Keratinocyte (primary cell): ENCODE data around the gene FANCD2. TPM values are rescaled to one million over a fixed set of nuclear protein-coding genes. Genes with fewer than 3 reads are reported as not detected.

Experiments used
- DNase-seq: peaks from one replicate; pipeline ENCODE4 v3.0.0-alpha.2; 2011; ENCODE audit warnings: low read depth, missing footprints, low spot score
- FAIRE-seq: peaks from 2 replicates; lab custom pipeline; 2011; peaks lifted over from hg19 to GRCh38; lab: Jason Lieb, UNC
- H2AFZ ChIP-seq: 2 replicates; pipeline ENCODE4 v1.6.0; 2012; ENCODE audit warnings: low read length, control low read depth, inconsistent platforms; ENCODE audit not compliant: control insufficient read depth
- H3K27ac ChIP-seq: 2 replicates; pipeline ENCODE4 v1.5.1; 2011; ENCODE audit warnings: low read length; ENCODE audit not compliant: control insufficient read depth, insufficient read depth
- H3K27me3 ChIP-seq: 3 replicates; pipeline ENCODE4 v1.6.0; 2011; ENCODE audit warnings: low read length; ENCODE audit not compliant: control insufficient read depth, insufficient read depth; ENCODE audit errors: extremely low read depth
- H3K36me3 ChIP-seq, 2 experiments: 2 replicates in 1 of 2; 3 replicates in 1 of 2; pipeline ENCODE4 v1.5.1; 2011; ENCODE audit warnings: low read length in 2 of 2, mild to moderate bottlenecking in 1 of 2; ENCODE audit not compliant: control insufficient read depth in 2 of 2, insufficient read depth in 2 of 2; ENCODE audit errors: extremely low read depth in 1 of 2
- H3K4me1 ChIP-seq: 3 replicates; pipeline ENCODE4 v1.5.1; 2011; ENCODE audit warnings: low read length; ENCODE audit not compliant: control insufficient read depth, insufficient read depth; ENCODE audit errors: extremely low read depth
- H3K4me2 ChIP-seq: 3 replicates; pipeline ENCODE4 v1.6.0; 2011; ENCODE audit warnings: low read depth, low read length; ENCODE audit not compliant: control insufficient read depth, insufficient read depth; ENCODE audit errors: extremely low read depth
- H3K4me3 ChIP-seq, 3 experiments: fragments of 200-600 bp in 1 of 3; sonication (generic) in 1 of 3; 2 replicates in 2 of 3; 3 replicates in 1 of 3; pipeline ENCODE4 v1.5.1; 2011 to 2016; ENCODE audit warnings: low read length in 3 of 3, mild to moderate bottlenecking in 3 of 3, control low read depth in 2 of 3, inconsistent platforms in 1 of 3, low read depth in 1 of 3, mixed read lengths in 1 of 3, mixed run types in 1 of 3, moderate library complexity in 1 of 3; ENCODE audit not compliant: control insufficient read depth in 2 of 3, insufficient read depth in 2 of 3; ENCODE audit errors: extremely low read depth in 1 of 3
- H3K79me2 ChIP-seq: 2 replicates; pipeline ENCODE4 v1.6.0; 2012; ENCODE audit warnings: low read length; ENCODE audit not compliant: control insufficient read depth, insufficient read depth
- H3K9ac ChIP-seq: 3 replicates; pipeline ENCODE4 v1.6.0; 2011; ENCODE audit warnings: low read length; ENCODE audit not compliant: control insufficient read depth, insufficient read depth; ENCODE audit errors: extremely low read depth
- H3K9me1 ChIP-seq: 3 replicates; pipeline ENCODE4 v1.6.0; 2011; ENCODE audit warnings: low read length; ENCODE audit not compliant: control insufficient read depth, insufficient read depth; ENCODE audit errors: extremely low read depth
- H3K9me3 ChIP-seq: 2 replicates; pipeline ENCODE4 v1.5.1; 2012; ENCODE audit warnings: low read depth, low read length; ENCODE audit not compliant: control insufficient read depth
- H4K20me1 ChIP-seq: 3 replicates; pipeline ENCODE4 v1.6.0; 2011; ENCODE audit warnings: low read length; ENCODE audit not compliant: control insufficient read depth, insufficient read depth; ENCODE audit errors: extremely low read depth
- EZH2 ChIP-seq: IDR thresholded peaks from one replicate; pipeline ENCODE4 v1.6.1; 2012; ENCODE audit warnings: inconsistent platforms, mild to moderate bottlenecking, low read length, moderate library complexity
- dilution Hi-C: fragments of 300-500 bp; cut with MboI; formaldehyde crosslinking; loops from one replicate; pipeline ENCODE4 v1.7.0; 2020; ENCODE audit warnings: low sequenced_read_pairs; ENCODE audit not compliant: extremely low pct_ligation_motif_present
- polyA plus RNA-seq, 5 experiments: library from polyadenylated mRNA; depleted of rRNA in 3 of 5; stranded (reverse) in 3 of 5; stranded (forward) in 1 of 5; unstranded in 1 of 5; fragments of >200 nt; gene quantifications; 1 replicate in 1 of 5; 2 replicates in 3 of 5; 3 replicates in 1 of 5; pipeline versions ENCODE4 v1.2.1 to v1.2.3, GENCODE V29; 2011 to 2012; ENCODE audit warnings: missing spikeins in 2 of 5, low read depth in 1 of 5, low replicate concordance in 1 of 5
- small RNA-seq, 3 experiments: library from RNA; depleted of rRNA; stranded (forward); fragments of <200 nt; gene quantifications; one replicate each; pipeline ENCODE3, GENCODE V24; 2012; ENCODE audit warnings: low read depth in 3 of 3, low replicate concordance in 1 of 3; ENCODE audit not compliant: insufficient read length in 3 of 3
- TF ChIP-seq, protein P1 (sequence below), 3 experiments: IDR thresholded peaks in 1 of 3; conservative IDR thresholded peaks in 1 of 3; optimal IDR thresholded peaks in 1 of 3; 2 replicates in 2 of 3; 3 replicates in 1 of 3; pipeline versions ENCODE3 to v1.5.1; 2011; ENCODE audit warnings: low read length in 3 of 3, mild to moderate bottlenecking in 3 of 3, moderate library complexity in 2 of 3, control low read depth in 1 of 3, inconsistent platforms in 1 of 3; ENCODE audit not compliant: insufficient read depth in 2 of 3; ENCODE audit errors: extremely low read depth in 1 of 3

Gene FANCD2
- polyA plus RNA-seq, 1 donor (not counting 4 experiments of a cell fraction or from before 2014, with no cell fraction given), result 12.5 TPM

DNA sequence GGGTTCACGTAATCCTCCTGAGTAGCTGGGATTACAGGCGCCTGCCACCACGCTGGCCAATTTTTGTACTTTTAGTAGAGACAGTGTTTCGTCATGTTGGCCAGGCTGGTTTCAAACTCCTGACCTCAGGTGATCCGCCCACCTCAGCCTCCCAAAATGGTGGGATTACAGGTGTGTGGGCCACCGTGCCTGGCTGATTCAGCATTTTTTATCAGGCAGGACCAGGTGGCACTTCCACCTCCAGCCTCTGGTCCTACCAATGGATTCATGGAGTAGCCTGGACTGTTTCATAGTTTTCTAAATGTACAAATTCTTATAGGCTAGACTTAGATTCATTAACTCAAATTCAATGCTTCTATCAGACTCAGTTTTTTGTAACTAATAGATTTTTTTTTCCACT is 124.8 kb downstream of the FANCD2 start:
- TF ChIP-seq, protein P1, sequence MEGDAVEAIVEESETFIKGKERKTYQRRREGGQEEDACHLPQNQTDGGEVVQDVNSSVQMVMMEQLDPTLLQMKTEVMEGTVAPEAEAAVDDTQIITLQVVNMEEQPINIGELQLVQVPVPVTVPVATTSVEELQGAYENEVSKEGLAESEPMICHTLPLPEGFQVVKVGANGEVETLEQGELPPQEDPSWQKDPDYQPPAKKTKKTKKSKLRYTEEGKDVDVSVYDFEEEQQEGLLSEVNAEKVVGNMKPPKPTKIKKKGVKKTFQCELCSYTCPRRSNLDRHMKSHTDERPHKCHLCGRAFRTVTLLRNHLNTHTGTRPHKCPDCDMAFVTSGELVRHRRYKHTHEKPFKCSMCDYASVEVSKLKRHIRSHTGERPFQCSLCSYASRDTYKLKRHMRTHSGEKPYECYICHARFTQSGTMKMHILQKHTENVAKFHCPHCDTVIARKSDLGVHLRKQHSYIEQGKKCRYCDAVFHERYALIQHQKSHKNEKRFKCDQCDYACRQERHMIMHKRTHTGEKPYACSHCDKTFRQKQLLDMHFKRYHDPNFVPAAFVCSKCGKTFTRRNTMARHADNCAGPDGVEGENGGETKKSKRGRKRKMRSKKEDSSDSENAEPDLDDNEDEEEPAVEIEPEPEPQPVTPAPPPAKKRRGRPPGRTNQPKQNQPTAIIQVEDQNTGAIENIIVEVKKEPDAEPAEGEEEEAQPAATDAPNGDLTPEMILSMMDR (optimal IDR thresholded peaks at IDR 0.05 in 1 of 3, IDR thresholded peaks at IDR 0.05 in 1 of 3, conservative IDR thresholded peaks at IDR 0.05 in 1 of 3; ENCODE audit: extremely low read depth in 1 of 3, insufficient read depth in 2 of 3, low read length in 3 of 3), result no peak
- no peak for TF ChIP-seq EZH2
- Histone ChIP-seq H3K36me3 (peaks cover 1 to 19% of the 10 kb centered on the region in 2 experiments), H3K27me3 (no peaks in the 10 kb centered on the region), H3K9me1 (no peaks in the 10 kb centered on the region), H3K9ac (no peak overlapping the region), H4K20me1 (no peaks in the 10 kb centered on the region), H3K9me3 (no peaks in the 10 kb centered on the region), H3K27ac (no peak overlapping the region), H3K79me2 (peaks cover 23% of the 10 kb centered on the region), H2AFZ (no peak overlapping the region), H3K4me2 (no peak overlapping the region), H3K4me1 (no peaks in the 10 kb centered on the region), H3K4me3 (no peak overlapping the region)
- no peak for DNase-seq
- dilution Hi-C loops, result no loop called here
- no peak for FAIRE-seq

Small RNA genes lying within 50 kb of the gene (small RNA-seq; reads per million reads assigned to genes)
- gene CYCSP10, result 0 reads per million in 3 experiments
- gene RNU6-670P, result 0 reads per million in 3 experiments

Other genes starting within 250 kb of the FANCD2 start
- 29.6 to 43.7 TPM (median 38.3 TPM) in 3 replicates for gene TADA3, start 234.0 kb upstream of the FANCD2 start, polyA plus RNA-seq
- gene ARPC4, start 233.4 kb upstream of the FANCD2 start, polyA plus RNA-seq, result 161 to 325 TPM (median 173 TPM) in 3 replicates
- gene TTLL3, start 216.2 kb upstream of the FANCD2 start, polyA plus RNA-seq, result 11.3 to 19.1 TPM (median 11.7 TPM) in 3 replicates
- gene RPUSD3, start 182.4 kb upstream of the FANCD2 start, polyA plus RNA-seq, result 31.5 to 39.0 TPM (median 37.6 TPM) in 3 replicates
- not detected in 3 replicates for gene CIDEC, start 146.2 kb upstream of the FANCD2 start, polyA plus RNA-seq
- 45.1 to 61.1 TPM (median 48.0 TPM) in 3 replicates for gene JAGN1, start 135.8 kb upstream of the FANCD2 start, polyA plus RNA-seq
- 10.7 to 24.4 TPM (median 16.0 TPM) in 3 replicates for gene IL17RE, start 123.6 kb upstream of the FANCD2 start, polyA plus RNA-seq
- 6.3 to 12.7 TPM (median 7.4 TPM) in 3 replicates for gene IL17RC, start 109.3 kb upstream of the FANCD2 start, polyA plus RNA-seq
- 11.2 to 19.2 TPM (median 17.1 TPM) in 3 replicates for gene CRELD1, start 92.6 kb upstream of the FANCD2 start, polyA plus RNA-seq
- 0.22 to 0.49 TPM (median 0.41 TPM) in 3 replicates for gene PRRT3, start 74.0 kb upstream of the FANCD2 start, polyA plus RNA-seq
- 106 to 160 TPM (median 120 TPM) in 3 replicates for gene EMC3, start 39.6 kb upstream of the FANCD2 start, polyA plus RNA-seq
- not detected in 3 replicates for gene FANCD2OS, start 81.8 kb downstream of the FANCD2 start, polyA plus RNA-seq
- gene BRK1, start 89.2 kb downstream of the FANCD2 start, polyA plus RNA-seq, result 279 to 295 TPM (median 280 TPM) in 3 replicates
- 13.5 to 18.3 TPM (median 13.5 TPM) in 3 replicates for gene VHL, start 115.3 kb downstream of the FANCD2 start, polyA plus RNA-seq
- gene IRAK2, start 138.5 kb downstream of the FANCD2 start, polyA plus RNA-seq, result 3.5 to 6.2 TPM (median 5.3 TPM) in 3 replicates
- 13.4 to 20.0 TPM (median 13.8 TPM) in 3 replicates for gene TATDN2, start 222.0 kb downstream of the FANCD2 start, polyA plus RNA-seq